ENCODE results near the gene EHD3.

GRCh38 chr2:31243053-31243452 lies 9.1 kb downstream of the EHD3 start:
- TF ChIP-seq, protein P1, sequence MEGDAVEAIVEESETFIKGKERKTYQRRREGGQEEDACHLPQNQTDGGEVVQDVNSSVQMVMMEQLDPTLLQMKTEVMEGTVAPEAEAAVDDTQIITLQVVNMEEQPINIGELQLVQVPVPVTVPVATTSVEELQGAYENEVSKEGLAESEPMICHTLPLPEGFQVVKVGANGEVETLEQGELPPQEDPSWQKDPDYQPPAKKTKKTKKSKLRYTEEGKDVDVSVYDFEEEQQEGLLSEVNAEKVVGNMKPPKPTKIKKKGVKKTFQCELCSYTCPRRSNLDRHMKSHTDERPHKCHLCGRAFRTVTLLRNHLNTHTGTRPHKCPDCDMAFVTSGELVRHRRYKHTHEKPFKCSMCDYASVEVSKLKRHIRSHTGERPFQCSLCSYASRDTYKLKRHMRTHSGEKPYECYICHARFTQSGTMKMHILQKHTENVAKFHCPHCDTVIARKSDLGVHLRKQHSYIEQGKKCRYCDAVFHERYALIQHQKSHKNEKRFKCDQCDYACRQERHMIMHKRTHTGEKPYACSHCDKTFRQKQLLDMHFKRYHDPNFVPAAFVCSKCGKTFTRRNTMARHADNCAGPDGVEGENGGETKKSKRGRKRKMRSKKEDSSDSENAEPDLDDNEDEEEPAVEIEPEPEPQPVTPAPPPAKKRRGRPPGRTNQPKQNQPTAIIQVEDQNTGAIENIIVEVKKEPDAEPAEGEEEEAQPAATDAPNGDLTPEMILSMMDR (conservative IDR thresholded peaks at IDR 0.05; ENCODE audit: low read depth, low read length): no peak
- TF ChIP-seq RAD21 (IDR thresholded peaks at IDR 0.05; ENCODE audit: low read length) (no peak), CEBPB (IDR thresholded peaks at IDR 0.05; ENCODE audit: low read depth, low read length) (no peak), MXI1 (IDR thresholded peaks at IDR 0.05; ENCODE audit: borderline replicate concordance, low read depth, low read length) (no peak), POLR2A (IDR thresholded peaks at IDR 0.05; ENCODE audit: low read depth, low read length) (no peak), FOS (IDR thresholded peaks at IDR 0.05; ENCODE audit: low read depth, low read length) (no peak)
